H9 (cell line): ENCODE results near the gene VWA8. TPM values are rescaled to one million over a fixed set of nuclear protein-coding genes. Genes with fewer than 3 reads are reported as not detected.

ENCODE experiments used
- DNase-seq: peaks from one replicate; pipeline ENCODE4 v3.0.0-alpha.2; 2017
- H2AFZ ChIP-seq: one replicate; pipeline ENCODE4 v1.6.1; 2013; ENCODE audit warnings: mild to moderate bottlenecking, low read length, control low read depth, moderate library complexity
- H2AK5ac ChIP-seq: 2 replicates; pipeline ENCODE4 v1.6.1; 2013; ENCODE audit warnings: low read length, control low read depth, mixed read lengths; ENCODE audit not compliant: insufficient read length
- H2BK120ac ChIP-seq: one replicate; pipeline ENCODE4 v1.6.1; 2013; ENCODE audit warnings: low read depth, mild to moderate bottlenecking, low read length, control low read depth, inconsistent platforms; ENCODE audit not compliant: poor library complexity, severe bottlenecking
- H2BK12ac ChIP-seq: 2 replicates; pipeline ENCODE4 v1.6.1; 2013; ENCODE audit warnings: low read length, control low read depth, mixed read lengths, low read depth; ENCODE audit not compliant: insufficient read length
- H2BK15ac ChIP-seq: 2 replicates; pipeline ENCODE4 v1.6.1; 2013; ENCODE audit warnings: low read depth, low read length, control low read depth
- H2BK20ac ChIP-seq: one replicate; pipeline ENCODE4 v1.6.1; 2013; ENCODE audit warnings: low read depth, mild to moderate bottlenecking, low read length, control low read depth, inconsistent platforms; ENCODE audit not compliant: poor library complexity, severe bottlenecking
- H2BK5ac ChIP-seq: 2 replicates; pipeline ENCODE4 v1.6.1; 2013; ENCODE audit warnings: low read length, control low read depth, mixed read lengths; ENCODE audit not compliant: insufficient read length
- H3K14ac ChIP-seq: 2 replicates; pipeline ENCODE4 v1.6.1; 2013; ENCODE audit warnings: low read length, control low read depth; ENCODE audit not compliant: insufficient read depth
- H3K18ac ChIP-seq: 2 replicates; pipeline ENCODE4 v1.6.1; 2013; ENCODE audit warnings: low read depth, mild to moderate bottlenecking, mixed read lengths, low read length, control low read depth; ENCODE audit not compliant: insufficient read length
- H3K23ac ChIP-seq: 2 replicates; pipeline ENCODE4 v1.6.1; 2013; ENCODE audit warnings: low read length, control low read depth, mixed read lengths, low read depth; ENCODE audit not compliant: insufficient read length
- H3K23me2 ChIP-seq: 2 replicates; pipeline ENCODE4 v1.6.1; 2013; ENCODE audit warnings: low read depth, mild to moderate bottlenecking, mixed read lengths, low read length, control low read depth; ENCODE audit not compliant: insufficient read length, poor library complexity, severe bottlenecking
- H3K27ac ChIP-seq: 2 replicates; pipeline ENCODE4 v1.5.1; 2013; ENCODE audit warnings: low read length, control low read depth, mixed read lengths, low read depth; ENCODE audit not compliant: insufficient read length
- H3K27me3 ChIP-seq: 2 replicates; pipeline ENCODE4 v1.6.1; 2013; ENCODE audit warnings: low read length, control low read depth, inconsistent platforms; ENCODE audit not compliant: insufficient read depth
- H3K4ac ChIP-seq: 2 replicates; pipeline ENCODE4 v1.6.1; 2013; ENCODE audit warnings: low read depth, mild to moderate bottlenecking, control low read depth, inconsistent platforms, low read length, moderate library complexity
- H3K4me1 ChIP-seq: 2 replicates; pipeline ENCODE4 v1.6.1; 2013; ENCODE audit warnings: low read length, control low read depth, inconsistent platforms; ENCODE audit not compliant: insufficient read depth
- H3K4me2 ChIP-seq: 2 replicates; pipeline ENCODE4 v1.6.1; 2013; ENCODE audit warnings: low read length, control low read depth, mixed read lengths; ENCODE audit not compliant: insufficient read length, insufficient read depth
- H3K56ac ChIP-seq: 2 replicates; pipeline ENCODE4 v1.6.1; 2013; ENCODE audit warnings: low read depth, mild to moderate bottlenecking, mixed read lengths, low read length, control low read depth; ENCODE audit not compliant: insufficient read length
- H3K79me1 ChIP-seq: 2 replicates; pipeline ENCODE4 v1.6.1; 2013; ENCODE audit warnings: low read depth, mild to moderate bottlenecking, moderate library complexity, low read length, control low read depth, inconsistent platforms; ENCODE audit not compliant: insufficient read depth, poor library complexity, severe bottlenecking
- H3K79me2 ChIP-seq: 2 replicates; pipeline ENCODE4 v1.6.1; 2013; ENCODE audit warnings: low read length, control low read depth, inconsistent platforms; ENCODE audit not compliant: insufficient read depth
- H3K9ac ChIP-seq: 2 replicates; pipeline ENCODE4 v1.6.1; 2013; ENCODE audit warnings: low read length, control low read depth, mixed read lengths; ENCODE audit not compliant: insufficient read length; ENCODE audit errors: extremely low read depth
- H3K9me3 ChIP-seq: one replicate; pipeline ENCODE4 v1.6.1; 2013; ENCODE audit warnings: low read depth, low read length, inconsistent platforms; ENCODE audit not compliant: control insufficient read depth
- H3T11ph ChIP-seq: one replicate; pipeline ENCODE4 v1.6.1; 2013; ENCODE audit warnings: mild to moderate bottlenecking, low read length, control low read depth, inconsistent platforms
- H4K20me1 ChIP-seq: one replicate; pipeline ENCODE4 v1.6.1; 2013; ENCODE audit not compliant: control insufficient read depth, insufficient read length, insufficient read depth
- H4K5ac ChIP-seq: 2 replicates; pipeline ENCODE4 v1.6.1; 2013; ENCODE audit warnings: low read depth, mild to moderate bottlenecking, mixed read lengths, low read length, control low read depth; ENCODE audit not compliant: insufficient read length
- H4K8ac ChIP-seq: replicated peaks from 2 replicates; pipeline ENCODE4 v1.6.1; 2013; ENCODE audit warnings: low read length, control low read depth, mixed read lengths, low read depth; ENCODE audit not compliant: insufficient read length
- H4K91ac ChIP-seq: 2 replicates; pipeline ENCODE4 v1.6.1; 2013; ENCODE audit warnings: low read depth, mild to moderate bottlenecking, moderate library complexity, mixed read lengths, low read length, control low read depth; ENCODE audit not compliant: insufficient read length
- H3K27ac Mint-ChIP-seq, 3 experiments: 2 replicates in 2 of 3; 3 replicates in 1 of 3; pipeline ENCODE4 v1.8.0; 2020 to 2021; ENCODE audit warnings: mixed read lengths in 3 of 3, mild to moderate bottlenecking in 1 of 3, moderate library complexity in 1 of 3
- H3K27me3 Mint-ChIP-seq: 2 replicates; pipeline ENCODE4 v1.8.0; 2021; ENCODE audit warnings: low read depth, mild to moderate bottlenecking, moderate library complexity, mixed read lengths
- H3K36me3 Mint-ChIP-seq, 3 experiments: 2 replicates in 2 of 3; 3 replicates in 1 of 3; pipeline ENCODE4 v1.8.0; 2020 to 2021; ENCODE audit warnings: low read depth in 3 of 3, mixed read lengths in 3 of 3; ENCODE audit not compliant: insufficient read depth in 1 of 3
- H3K4me1 Mint-ChIP-seq, 2 experiments: 2 replicates each; pipeline ENCODE4 v1.8.0; 2020; ENCODE audit warnings: mixed read lengths in 2 of 2
- H3K4me3 Mint-ChIP-seq, 2 experiments: 2 replicates in 1 of 2; 3 replicates in 1 of 2; pipeline ENCODE4 v1.8.0; 2020 to 2021; ENCODE audit warnings: mild to moderate bottlenecking in 2 of 2, mixed read lengths in 2 of 2, moderate library complexity in 1 of 2
- H3K9me3 Mint-ChIP-seq, 2 experiments: 2 replicates in 1 of 2; 3 replicates in 1 of 2; pipeline ENCODE4 v1.8.0; 2020; ENCODE audit warnings: mild to moderate bottlenecking in 2 of 2, mixed read lengths in 2 of 2, moderate library complexity in 1 of 2
- CTCF ChIP-seq: fragments of 200-600 bp; sonication (generic); conservative IDR thresholded peaks from 3 replicates; pipeline ENCODE4 v1.8.0; 2021; ENCODE audit warnings: antibody characterized with exemption, mild to moderate bottlenecking
- WGBS: extraction: QIAGEN DNeasy Blood & Tissue Kit; methylation state at CpG from one replicate; pipeline ENCODE4 v1.1.7; 2013; ENCODE audit warnings: missing lambda C conversion rate, low lambda C conversion rate, mixed read lengths; ENCODE audit not compliant: insufficient read length; ENCODE audit errors: extremely low coverage; 5-methylcytosine and 5-hydroxymethylcytosine counted together
- total RNA-seq: library from RNA; stranded (reverse); gene quantifications from 2 replicates; pipeline ENCODE4 v1.2.1, GENCODE V29; 2021

VWA8 gene
- total RNA-seq, 1 experiment from 2014 or later: 17.4 TPM

GRCh38 chr13:41568972-41569351 is 391.9 kb downstream of the VWA8 start:
- Histone ChIP-seq H2BK20ac (no peak overlapping the region), H2AK5ac (no peak overlapping the region), H3K23me2 (no peaks in the 10 kb centered on the region), H3K23ac (no peak overlapping the region), H3K79me1 (no peaks in the 10 kb centered on the region), H3T11ph (no peak overlapping the region), H4K8ac (no peak overlapping the region), H3K18ac (no peak overlapping the region), H2BK12ac (no peak overlapping the region), H3K4me1 (no peaks in the 10 kb centered on the region), H4K20me1 (no peaks in the 10 kb centered on the region), H2BK5ac (no peak overlapping the region), H3K79me2 (no peaks in the 10 kb centered on the region), H3K4me2 (no peak overlapping the region), H3K56ac (no peak overlapping the region), H3K9me3 (no peaks in the 10 kb centered on the region), H3K27ac (no peak overlapping the region), H3K9ac (no peak overlapping the region), H3K14ac (no peak overlapping the region), H3K27me3 (no peaks in the 10 kb centered on the region), H4K91ac (no peak overlapping the region), H2BK120ac (no peak overlapping the region), H4K5ac (no peak overlapping the region), H3K4ac (no peak overlapping the region), H2AFZ (no peak overlapping the region), H2BK15ac (no peak overlapping the region)
- Mint-ChIP-seq H3K27ac (no peak overlapping the region), H3K9me3 (peaks cover 7 to 8% of the 10 kb centered on the region in 2 experiments; a peak in 3 of 5 replicates), H3K27me3 (no peaks in the 10 kb centered on the region), H3K4me3 (no peak overlapping the region), H3K36me3 (peaks cover 11 to 16% (median 14%) of the 10 kb centered on the region in 3 experiments; a peak in 6 of 7 replicates), H3K4me1 (peaks cover 0 to 12% of the 10 kb centered on the region in 2 experiments; a peak in 2 of 4 replicates)
- TF ChIP-seq CTCF: no peak
- WGBS: no CpG with 5 or more reads among the region's 3 CpGs
- DNase-seq: no peak
